HepG2 (cell line): Measurements from ENCODE around the gene APEX1. TPM values are rescaled to one million over a fixed set of nuclear protein-coding genes. Genes with fewer than 3 reads are reported as not detected.

ENCODE experiments used
- ATAC-seq: fragments of 200-7000 bp; cut with Tn5 transposase; 3 replicates; pipeline ENCODE4 v1.9.1; 2020; ENCODE audit warnings: mild to moderate bottlenecking, moderate library complexity
- Bru-seq: library from RNA; stranded (reverse); fragments of 400-500 nt; gene quantifications from one replicate; lab custom pipeline; 2021; lab: Mats Ljungman, UMichigan
- BruChase-seq, 2 experiments: library from RNA; stranded (reverse); fragments of 400-500 nt; gene quantifications; one replicate each; lab custom pipeline; 2021; lab: Mats Ljungman, UMichigan
- BruUV-seq: library from RNA; stranded (reverse); fragments of 400-500 nt; replicated peaks from 2 replicates; lab custom pipeline; 2021; lab: Mats Ljungman, UMichigan
- CTCF ChIA-PET: fragments of 300-600 bp; formaldehyde crosslinking; extraction: SDS; loops from one replicate; lab custom pipeline; 2021; ENCODE audit warnings: low total read pairs, inconsistent platforms, low intra/inter-chr PET ratio; lab: Yijun Ruan, JAX
- POLR2A ChIA-PET: fragments of 350-600 bp; sonication (Branson Sonifier 250); formaldehyde crosslinking; loops from one replicate; lab custom pipeline; 2020; ENCODE audit warnings: antibody characterized with exemption, inconsistent platforms; lab: Yijun Ruan, JAX
- DNase-seq: peaks from one replicate; pipeline ENCODE4 v3.0.0-alpha.2; 2015; ENCODE audit warnings: low spot score
- FAIRE-seq: peaks from 3 replicates; lab custom pipeline; 2011; peaks lifted over from hg19 to GRCh38; lab: Jason Lieb, UNC
- H2AFZ ChIP-seq: one replicate; pipeline ENCODE4 v1.6.1; 2011; ENCODE audit warnings: low read length, inconsistent platforms
- H3K27ac ChIP-seq: fragments of 300-600 bp; 3 replicates; pipeline ENCODE4 v1.8.0; 2011; ENCODE audit warnings: mixed run types, mild to moderate bottlenecking, mixed read lengths, low read length, inconsistent platforms; ENCODE audit not compliant: insufficient read depth; ENCODE audit errors: extremely low read length
- H3K27me3 ChIP-seq, 2 experiments: fragments of 200-600 bp in 1 of 2; 2 replicates in 1 of 2; 3 replicates in 1 of 2; pipeline versions ENCODE4 v1.6.0 to v1.8.0; 2011; ENCODE audit warnings: low read length in 2 of 2, mild to moderate bottlenecking in 2 of 2, moderate library complexity in 2 of 2, inconsistent platforms in 1 of 2; ENCODE audit not compliant: insufficient read depth in 2 of 2, control insufficient read depth in 1 of 2
- H3K36me3 ChIP-seq, 2 experiments: fragments of 200-600 bp in 1 of 2; replicated peaks in 1 of 2; 2 replicates in 1 of 2; 3 replicates in 1 of 2; pipeline versions ENCODE4 v1.5.1 to v1.8.0; 2011; ENCODE audit warnings: low read length in 2 of 2, inconsistent platforms in 1 of 2; ENCODE audit not compliant: insufficient read depth in 2 of 2, control insufficient read depth in 1 of 2
- H3K4me1 ChIP-seq: 2 replicates; pipeline ENCODE4 v1.5.1; 2012; ENCODE audit warnings: low read length, inconsistent platforms; ENCODE audit not compliant: insufficient read depth
- H3K4me2 ChIP-seq: 2 replicates; pipeline ENCODE4 v1.6.0; 2011; ENCODE audit warnings: low read depth, low read length, inconsistent platforms
- H3K4me3 ChIP-seq, 3 experiments: fragments of 200-600 bp in 1 of 3; sonication (generic), shearing (Covaris generic) in 1 of 3; replicated peaks in 1 of 3; 2 replicates each; pipeline ENCODE4 v1.5.1; 2011 to 2016; ENCODE audit warnings: low read length in 3 of 3, inconsistent platforms in 2 of 3, low read depth in 2 of 3, mild to moderate bottlenecking in 2 of 3, control low read depth in 1 of 3, mixed read lengths in 1 of 3; ENCODE audit not compliant: insufficient read depth in 1 of 3
- H3K79me2 ChIP-seq: one replicate; pipeline ENCODE4 v1.6.1; 2011; ENCODE audit warnings: low read length, inconsistent platforms; ENCODE audit not compliant: insufficient read depth
- H3K9ac ChIP-seq: 2 replicates; pipeline ENCODE4 v1.6.0; 2011; ENCODE audit warnings: mild to moderate bottlenecking, low read depth, low read length, inconsistent platforms; ENCODE audit not compliant: insufficient read depth
- H3K9me3 ChIP-seq: 2 replicates; pipeline ENCODE4 v1.5.1; 2012; ENCODE audit warnings: mild to moderate bottlenecking, low read length
- H4K20me1 ChIP-seq: 2 replicates; pipeline ENCODE4 v1.6.0; 2011; ENCODE audit warnings: inconsistent platforms, mild to moderate bottlenecking, low read length, moderate library complexity; ENCODE audit not compliant: insufficient read depth
- ETV5 ChIP-seq: IDR thresholded peaks from 2 replicates; pipeline ENCODE4 v1.6.1; 2018; ENCODE audit warnings: missing biosample characterization, missing genetic modification reagents, inconsistent platforms, borderline replicate concordance
- TP53 ChIP-seq: sonication (generic); formaldehyde crosslinking; conservative IDR thresholded peaks from 2 replicates; pipeline ENCODE4 v1.4.0; 2020; ENCODE audit warnings: missing genetic modification reagents
- XBP1 ChIP-seq: sonication (generic); formaldehyde crosslinking; IDR thresholded peaks from 2 replicates; pipeline ENCODE4 v1.5.0; 2020; ENCODE audit warnings: missing genetic modification reagents
- ZMYM4 ChIP-seq: sonication (generic); formaldehyde crosslinking; IDR thresholded peaks from 2 replicates; pipeline ENCODE4 v1.8.1; 2023; ENCODE audit warnings: mild to moderate bottlenecking, missing genetic modification reagents
- ZNF296 ChIP-seq: sonication (generic); formaldehyde crosslinking; conservative IDR thresholded peaks from 2 replicates; pipeline ENCODE4 v1.5.0; 2020; ENCODE audit warnings: mild to moderate bottlenecking, missing genetic modification reagents
- ZNF317 ChIP-seq: sonication (generic); formaldehyde crosslinking; IDR thresholded peaks from 2 replicates; pipeline ENCODE4 v1.5.0; 2020; ENCODE audit warnings: mild to moderate bottlenecking, missing genetic modification reagents
- WGBS: methylation state at CpG from one replicate; pipeline ENCODE4 v1.1.6; 2017; ENCODE audit warnings: low lambda C conversion rate; 5-methylcytosine and 5-hydroxymethylcytosine counted together
- in situ Hi-C: cut with HindIII; loops from 2 replicates; pipeline ENCODE4 v1.10.0; 2017; ENCODE audit warnings: low pct_unique_long_range_greater_than_20kb; ENCODE audit not compliant: extremely low pct_ligation_motif_present
- intact Hi-C: fragments of 100-400 bp; cut with micrococcal nuclease; formaldehyde crosslinking; loops from one replicate; pipeline ENCODE4 v1.10.0; 2022; ENCODE audit not compliant: unreplicated experiment
- long read RNA-seq, 2 experiments: library from RNA in 1 of 2; library from polyadenylated mRNA in 1 of 2; stranded (forward) in 1 of 2; unstranded in 1 of 2; transcript quantifications; one replicate each; pipeline ENCODE4 v2.0.0, GENCODE V29; 2019 to 2022
- polyA minus RNA-seq, 3 experiments: library from RNA; depleted of rRNA, polyadenylated mRNA; stranded (reverse); fragments of >200 nt; gene quantifications; 2 replicates each; pipeline ENCODE4 v1.2.3, GENCODE V29; 2011; ENCODE audit warnings: low replicate concordance in 1 of 3
- polyA plus RNA-seq, 8 experiments: library from polyadenylated mRNA; depleted of rRNA in 3 of 8; stranded (reverse) in 7 of 8; unstranded in 1 of 8; fragments of >200 nt; fragmentation: Illumina TruSeq in 4 of 8; extraction: Trizol in 4 of 8; gene quantifications; 2 replicates each; pipeline versions ENCODE4 v1.2.1 to v1.2.3, GENCODE V29; 2011 to 2016; ENCODE audit warnings: low read depth in 4 of 8, missing spikeins in 1 of 8, mixed read lengths in 1 of 8; ENCODE audit not compliant: insufficient read depth in 1 of 8
- total RNA-seq, 5 experiments: library from RNA; depleted of rRNA; stranded (reverse); fragments of >200 nt; fragmentation: Illumina TruSeq; extraction: Trizol; gene quantifications; 2 replicates each; pipeline ENCODE4 v1.2.3, GENCODE V29; 2016; ENCODE audit warnings: low read depth in 1 of 5
- TF ChIP-seq, protein P1 (sequence below): sonication (generic); formaldehyde crosslinking; IDR thresholded peaks from 2 replicates; pipeline ENCODE4 v1.5.1; 2020; ENCODE audit warnings: mild to moderate bottlenecking, missing genetic modification reagents, borderline replicate concordance
- TF ChIP-seq, protein P2 (sequence below): sonication (generic); formaldehyde crosslinking; IDR thresholded peaks from 2 replicates; pipeline ENCODE4 v1.5.0; 2020; ENCODE audit warnings: missing genetic modification reagents

APEX1 gene
- 171 and 261 TPM in 2 replicates for total RNA-seq (2016; rRNA removed; fragmentation: Illumina TruSeq; extraction: Trizol)
- total RNA-seq (2016; cell fraction: cytosol; rRNA removed; fragmentation: Illumina TruSeq; extraction: Trizol; ENCODE audit: low read depth), result 72.5 and 84.0 TPM in 2 replicates
- 177 and 247 TPM in 2 replicates for total RNA-seq (2016; cell fraction: insoluble cytoplasmic fraction; rRNA removed; fragmentation: Illumina TruSeq; extraction: Trizol)
- total RNA-seq (2016; cell fraction: membrane; rRNA removed; fragmentation: Illumina TruSeq; extraction: Trizol), result 130 and 144 TPM in 2 replicates
- total RNA-seq (2016; cell fraction: nucleus; rRNA removed; fragmentation: Illumina TruSeq; extraction: Trizol), result 79.4 and 94.6 TPM in 2 replicates
- polyA plus RNA-seq (2011; rRNA removed), result 336 and 405 TPM in 2 replicates
- 342 and 365 TPM in 2 replicates for polyA plus RNA-seq (2011; cell fraction: cytosol; rRNA removed)
- 199 and 247 TPM in 2 replicates for polyA plus RNA-seq (2011; cell fraction: nucleus; rRNA removed)
- 218 and 250 TPM in 2 replicates for polyA plus RNA-seq (2012)
- polyA plus RNA-seq (2016; cell fraction: cytosol; fragmentation: Illumina TruSeq; extraction: Trizol; ENCODE audit: low read depth), result 85.4 and 96.6 TPM in 2 replicates
- polyA plus RNA-seq (2016; cell fraction: insoluble cytoplasmic fraction; fragmentation: Illumina TruSeq; extraction: Trizol; ENCODE audit: low read depth), result 442 and 448 TPM in 2 replicates
- 162 and 177 TPM in 2 replicates for polyA plus RNA-seq (2016; cell fraction: membrane; fragmentation: Illumina TruSeq; extraction: Trizol; ENCODE audit: low read depth)
- 253 and 259 TPM in 2 replicates for polyA plus RNA-seq (2016; cell fraction: nucleus; fragmentation: Illumina TruSeq; extraction: Trizol; ENCODE audit: insufficient read depth, low read depth)
- 377 and 396 TPM in 2 replicates for polyA minus RNA-seq (2011; rRNA and poly(A)+ RNA removed; ENCODE audit: low replicate concordance)
- polyA minus RNA-seq (2011; cell fraction: cytosol; rRNA and poly(A)+ RNA removed), result 101 and 112 TPM in 2 replicates
- polyA minus RNA-seq (2011; cell fraction: nucleus; rRNA and poly(A)+ RNA removed), result 59.6 and 63.5 TPM in 2 replicates
- percentile 99 among the genes with signal in this experiment for Bru-seq, nascent RNA
- percentile 99 among the genes with signal in this experiment for BruChase-seq, experiment 1, labeled RNA remaining after a 6-hour chase
- BruChase-seq, experiment 2, labeled RNA remaining after a 2-hour chase, result percentile 99 among the genes with signal in this experiment
- long read RNA-seq, experiment 1, transcript APEX1-205 (4 exons, 1,603 nt), result minor isoform, 40 of 390 reads
- long read RNA-seq, experiment 1, transcript APEX1-201 (5 exons, 1,484 nt), result major isoform, 238 of 390 reads
- long read RNA-seq, experiment 1, transcript APEX1-202 (5 exons, 1,387 nt), result minor isoform, 28 of 390 reads
- long read RNA-seq, experiment 1, transcript APEX1-210 (5 exons, 1,437 nt), result minor isoform, 31 of 390 reads
- long read RNA-seq, experiment 1, partial matches to known transcripts, result 18 of 390 reads
- long read RNA-seq, experiment 1, other reads (novel, unspliced or antisense), result 17 of 390 reads
- long read RNA-seq, experiment 2, transcript APEX1-202 (5 exons, 1,387 nt), result minor isoform, 30 of 513 reads
- long read RNA-seq, experiment 2, transcript APEX1-205 (4 exons, 1,603 nt), result minor isoform, 122 of 513 reads
- long read RNA-seq, experiment 2, transcript APEX1-201 (5 exons, 1,484 nt), result major isoform, 242 of 513 reads
- long read RNA-seq, experiment 2, transcript APEX1-210 (5 exons, 1,437 nt), result minor isoform, 27 of 513 reads
- long read RNA-seq, experiment 2, partial matches to known transcripts, result 52 of 513 reads
- long read RNA-seq, experiment 2, other reads (novel, unspliced or antisense), result 19 of 513 reads

DNA sequence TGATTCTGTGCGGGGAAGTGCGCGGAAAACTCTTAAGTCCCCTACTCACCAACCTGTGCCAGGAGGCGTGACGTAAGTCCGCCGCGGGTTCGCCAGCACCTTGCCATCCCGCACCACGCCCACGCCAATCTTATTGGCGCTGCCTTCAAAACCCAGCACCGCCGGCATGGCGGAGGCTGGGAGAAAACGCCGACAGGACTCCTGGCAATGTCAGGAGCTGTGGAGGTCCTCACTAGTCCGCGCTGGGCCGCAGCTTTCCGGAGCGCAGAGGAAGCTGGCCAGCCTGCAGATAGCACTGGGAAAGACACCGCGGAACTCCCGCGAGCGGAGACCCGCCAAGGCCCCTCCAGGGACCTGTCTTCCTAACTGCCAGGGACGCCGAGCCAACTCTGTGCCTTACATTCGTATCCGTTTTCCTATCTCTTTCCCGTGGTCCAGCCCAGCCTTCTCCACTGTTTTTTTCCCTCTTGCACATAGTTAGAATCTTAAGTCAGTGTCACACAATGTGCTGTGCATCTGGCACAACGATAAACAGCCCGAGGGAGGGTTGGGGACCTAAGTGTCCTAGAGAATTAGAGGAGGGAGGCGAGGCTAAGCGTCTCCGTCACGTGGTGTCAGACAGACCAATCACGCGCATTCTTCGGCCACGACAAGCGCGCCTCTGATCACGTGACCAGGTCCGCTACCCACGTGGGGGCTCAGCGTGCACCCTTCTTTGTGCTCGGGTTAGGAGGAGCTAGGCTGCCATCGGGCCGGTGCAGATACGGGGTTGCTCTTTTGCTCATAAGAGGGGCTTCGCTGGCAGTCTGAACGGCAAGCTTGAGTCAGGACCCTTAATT, at the start of gene APEX1, which contains the start of gene OSGEP:
Gene APEX1, plus strand, starts transcription at position 711 of the 839 bp plus-strand sequence. CDS start 420 bp downstream, outside the sequence.
Gene OSGEP, minus strand, starts transcription at position 297 of the 839 bp plus-strand sequence. Its CDS starts 129 bp downstream, at position 168.
- in situ Hi-C loops, result loop anchor here (5.0 to 25.0 kb wide), 3 partner anchors 37 to 158 kb away; partner anchors contain the start of genes CCNB1IP1 and PARP2
- Histone ChIP-seq H3K4me2 (peak within 1 kb of the TSS; percentile 95), H3K79me2 (peaks cover 36% of the 10 kb centered on the region), H3K27ac (peak within 1 kb of the TSS; percentile 94), H3K27me3 (no peaks in the 10 kb centered on the region; a peak in 1 of 5 replicates), H3K4me3 (peak within 1 kb of the TSS; percentile 88 to 92 (median 89)), H3K9ac (peak within 1 kb of the TSS; percentile 91), H2AFZ (peak within 1 kb of the TSS; percentile 59), H3K36me3 (peaks cover 25 to 56% of the 10 kb centered on the region in 2 experiments), H4K20me1 (no peaks in the 10 kb centered on the region), H3K9me3 (no peaks in the 10 kb centered on the region), H3K4me1 (peaks cover 35% of the 10 kb centered on the region)
- BruUV-seq, result no TSS peak
- WGBS, result under 1% methylated on average over 39 of the region's 56 CpGs
- FAIRE-seq (peak; percentile 100), ATAC-seq (peak; percentile 90), DNase-seq (peak; percentile 99)
- POLR2A ChIA-PET, result interaction anchor here (0.7 to 4.0 kb wide), 28 partner anchors 8 to 1001 kb away, joined by 3 to 59 read pairs (median 8); partner anchors contain the start of genes CHD8, PARP2, PNP and RNASE4
- CTCF ChIA-PET, result interaction anchor here (1.9 kb wide), 1 partner anchor 39 kb away, joined by 5 read pairs; no protein-coding TSS in a partner anchor
- intact Hi-C loops, result loop anchor here (1.0 to 2.0 kb wide), 3 partner anchors 39 to 159 kb away; partner anchors contain the start of gene CCNB1IP1
- TF ChIP-seq, protein P1, sequence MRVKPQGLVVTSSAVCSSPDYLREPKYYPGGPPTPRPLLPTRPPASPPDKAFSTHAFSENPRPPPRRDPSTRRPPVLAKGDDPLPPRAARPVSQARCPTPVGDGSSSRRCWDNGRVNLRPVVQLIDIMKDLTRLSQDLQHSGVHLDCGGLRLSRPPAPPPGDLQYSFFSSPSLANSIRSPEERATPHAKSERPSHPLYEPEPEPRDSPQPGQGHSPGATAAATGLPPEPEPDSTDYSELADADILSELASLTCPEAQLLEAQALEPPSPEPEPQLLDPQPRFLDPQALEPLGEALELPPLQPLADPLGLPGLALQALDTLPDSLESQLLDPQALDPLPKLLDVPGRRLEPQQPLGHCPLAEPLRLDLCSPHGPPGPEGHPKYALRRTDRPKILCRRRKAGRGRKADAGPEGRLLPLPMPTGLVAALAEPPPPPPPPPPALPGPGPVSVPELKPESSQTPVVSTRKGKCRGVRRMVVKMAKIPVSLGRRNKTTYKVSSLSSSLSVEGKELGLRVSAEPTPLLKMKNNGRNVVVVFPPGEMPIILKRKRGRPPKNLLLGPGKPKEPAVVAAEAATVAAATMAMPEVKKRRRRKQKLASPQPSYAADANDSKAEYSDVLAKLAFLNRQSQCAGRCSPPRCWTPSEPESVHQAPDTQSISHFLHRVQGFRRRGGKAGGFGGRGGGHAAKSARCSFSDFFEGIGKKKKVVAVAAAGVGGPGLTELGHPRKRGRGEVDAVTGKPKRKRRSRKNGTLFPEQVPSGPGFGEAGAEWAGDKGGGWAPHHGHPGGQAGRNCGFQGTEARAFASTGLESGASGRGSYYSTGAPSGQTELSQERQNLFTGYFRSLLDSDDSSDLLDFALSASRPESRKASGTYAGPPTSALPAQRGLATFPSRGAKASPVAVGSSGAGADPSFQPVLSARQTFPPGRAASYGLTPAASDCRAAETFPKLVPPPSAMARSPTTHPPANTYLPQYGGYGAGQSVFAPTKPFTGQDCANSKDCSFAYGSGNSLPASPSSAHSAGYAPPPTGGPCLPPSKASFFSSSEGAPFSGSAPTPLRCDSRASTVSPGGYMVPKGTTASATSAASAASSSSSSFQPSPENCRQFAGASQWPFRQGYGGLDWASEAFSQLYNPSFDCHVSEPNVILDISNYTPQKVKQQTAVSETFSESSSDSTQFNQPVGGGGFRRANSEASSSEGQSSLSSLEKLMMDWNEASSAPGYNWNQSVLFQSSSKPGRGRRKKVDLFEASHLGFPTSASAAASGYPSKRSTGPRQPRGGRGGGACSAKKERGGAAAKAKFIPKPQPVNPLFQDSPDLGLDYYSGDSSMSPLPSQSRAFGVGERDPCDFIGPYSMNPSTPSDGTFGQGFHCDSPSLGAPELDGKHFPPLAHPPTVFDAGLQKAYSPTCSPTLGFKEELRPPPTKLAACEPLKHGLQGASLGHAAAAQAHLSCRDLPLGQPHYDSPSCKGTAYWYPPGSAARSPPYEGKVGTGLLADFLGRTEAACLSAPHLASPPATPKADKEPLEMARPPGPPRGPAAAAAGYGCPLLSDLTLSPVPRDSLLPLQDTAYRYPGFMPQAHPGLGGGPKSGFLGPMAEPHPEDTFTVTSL (CRISPR knock-in tag), result peak; percentile 40; the same call in 1 of the 2 replicates
- TF ChIP-seq XBP1 (CRISPR knock-in tag) (no peak), ZMYM4 (CRISPR knock-in tag) (peak; percentile 96), TP53 (CRISPR knock-in tag) (no peak), ZNF317 (CRISPR knock-in tag) (peak; percentile 67), ZNF296 (no peak; the same call in 1 of the 2 replicates), ETV5 (CRISPR knock-in tag) (peak; percentile 42; the same call in 1 of the 2 replicates)
- TF ChIP-seq, protein P2, sequence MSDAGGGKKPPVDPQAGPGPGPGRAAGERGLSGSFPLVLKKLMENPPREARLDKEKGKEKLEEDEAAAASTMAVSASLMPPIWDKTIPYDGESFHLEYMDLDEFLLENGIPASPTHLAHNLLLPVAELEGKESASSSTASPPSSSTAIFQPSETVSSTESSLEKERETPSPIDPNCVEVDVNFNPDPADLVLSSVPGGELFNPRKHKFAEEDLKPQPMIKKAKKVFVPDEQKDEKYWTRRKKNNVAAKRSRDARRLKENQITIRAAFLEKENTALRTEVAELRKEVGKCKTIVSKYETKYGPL (CRISPR knock-in tag), result peak; percentile 34; the same call in 1 of the 2 replicates
